Skeletal muscle tissue (tissue), 4 donors: ENCODE data around the gene TMEM198. TPM values are rescaled to one million over a fixed set of nuclear protein-coding genes. Genes with fewer than 3 reads are reported as not detected.
A peak's percentile ranks its signal among the peaks of the same experiment; 100 is the strongest.

Experiments
- H3K27ac ChIP-seq: one replicate; pipeline ENCODE4 v1.7.0; 2013; ENCODE audit warnings: mild to moderate bottlenecking, low read depth, low read length, inconsistent platforms
- H3K27me3 ChIP-seq, 3 donors: one replicate each; pipeline ENCODE4 v1.7.0; 2013; ENCODE audit warnings: low read length in 3 of 3; ENCODE audit not compliant: control insufficient read depth in 3 of 3, insufficient read depth in 3 of 3
- H3K36me3 ChIP-seq, 3 donors: one replicate each; pipeline ENCODE4 v1.7.0; 2013; ENCODE audit warnings: low read length in 3 of 3; ENCODE audit not compliant: control insufficient read depth in 3 of 3, insufficient read depth in 3 of 3
- H3K4me1 ChIP-seq, 3 donors: one replicate each; pipeline ENCODE4 v1.7.0; 2013; ENCODE audit warnings: low read length in 3 of 3, mild to moderate bottlenecking in 3 of 3; ENCODE audit not compliant: control insufficient read depth in 3 of 3, insufficient read depth in 3 of 3
- H3K4me3 ChIP-seq, 3 donors: one replicate each; pipeline ENCODE4 v1.7.0; 2013; ENCODE audit warnings: low read length in 3 of 3
- H3K9ac ChIP-seq, 3 donors: one replicate each; pipeline ENCODE4 v1.7.0; 2013; ENCODE audit warnings: low read length in 3 of 3, mild to moderate bottlenecking in 3 of 3, moderate library complexity in 2 of 3, low read depth in 1 of 3
- H3K9me3 ChIP-seq, 3 donors: one replicate each; pipeline ENCODE4 v1.7.0; 2013; ENCODE audit warnings: low read length in 3 of 3; ENCODE audit not compliant: control insufficient read depth in 3 of 3
- total RNA-seq: library from RNA; depleted of rRNA; stranded (reverse); fragments of >200 nt; gene quantifications from one replicate; pipeline ENCODE4 v1.2.3, GENCODE V29; 2014
- donor health status: Osteomylitis.

Gene TMEM198
- total RNA-seq, 1 donor from 2014 or later: 2.1 TPM

DNA sequence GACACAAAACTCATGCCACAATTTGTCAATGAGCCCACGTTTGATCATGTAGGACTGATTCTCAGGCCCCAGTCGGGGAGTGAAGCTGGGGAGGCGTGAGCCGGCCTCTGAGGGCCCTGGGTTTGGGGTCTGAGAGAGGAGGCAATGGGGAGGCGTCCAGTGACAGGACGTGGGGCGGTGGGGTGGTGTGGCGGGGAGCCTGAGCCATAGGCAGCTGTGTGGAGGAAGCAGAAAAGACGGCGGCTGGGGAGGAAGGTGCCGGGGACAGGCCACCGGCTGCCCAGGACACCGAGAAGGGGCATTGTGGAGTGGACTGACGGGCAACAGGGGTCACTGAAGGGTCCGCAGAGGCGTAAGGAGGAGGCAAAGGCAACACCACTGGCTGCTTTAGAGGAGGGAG, 7.4 kb upstream of the TMEM198 start:
- peaks cover under 1 to 2% (median under 1%) of the 10 kb centered on the region in 3 donors for H3K4me1 ChIP-seq
- H3K36me3 ChIP-seq: peaks cover 15 to 22% (median 17%) of the 10 kb centered on the region in 3 donors
- no peak overlapping the region for H3K27ac ChIP-seq
- H3K9ac ChIP-seq: no peak overlapping the region
- no peaks in the 10 kb centered on the region for H3K9me3 ChIP-seq
- peaks cover 3 to 19% (median 5%) of the 10 kb centered on the region in 3 donors for H3K27me3 ChIP-seq
- no peak overlapping the region for H3K4me3 ChIP-seq

DNA sequence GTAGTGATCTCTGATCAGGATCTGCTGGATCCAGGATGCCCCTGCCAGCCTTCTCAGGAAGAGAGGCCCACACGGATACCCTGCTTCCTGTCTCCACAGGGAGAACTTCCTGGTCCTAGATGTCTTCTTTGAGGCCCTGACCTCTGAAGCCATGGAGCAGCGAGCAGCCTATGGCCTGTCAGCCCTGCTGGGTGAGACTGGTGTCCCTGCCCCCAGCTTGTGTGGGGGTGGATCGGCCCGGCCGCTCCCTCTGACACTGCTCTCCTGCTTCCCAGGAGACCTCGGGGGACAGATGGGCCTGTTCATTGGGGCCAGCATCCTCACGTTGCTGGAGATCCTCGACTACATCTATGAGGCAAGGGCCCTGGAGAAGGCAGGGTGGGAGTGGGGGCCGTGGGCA, 6.9 kb upstream of the TMEM198 start:
- Histone ChIP-seq H3K27ac (no peak overlapping the region), H3K9me3 (no peaks in the 10 kb centered on the region), H3K36me3 (peaks cover 15 to 22% (median 19%) of the 10 kb centered on the region in 3 donors), H3K9ac (no peak overlapping the region), H3K4me1 (peaks cover 5 to 7% (median 6%) of the 10 kb centered on the region in 3 donors), H3K27me3 (peaks cover 3 to 15% (median 5%) of the 10 kb centered on the region in 3 donors), H3K4me3 (no peak overlapping the region)

DNA sequence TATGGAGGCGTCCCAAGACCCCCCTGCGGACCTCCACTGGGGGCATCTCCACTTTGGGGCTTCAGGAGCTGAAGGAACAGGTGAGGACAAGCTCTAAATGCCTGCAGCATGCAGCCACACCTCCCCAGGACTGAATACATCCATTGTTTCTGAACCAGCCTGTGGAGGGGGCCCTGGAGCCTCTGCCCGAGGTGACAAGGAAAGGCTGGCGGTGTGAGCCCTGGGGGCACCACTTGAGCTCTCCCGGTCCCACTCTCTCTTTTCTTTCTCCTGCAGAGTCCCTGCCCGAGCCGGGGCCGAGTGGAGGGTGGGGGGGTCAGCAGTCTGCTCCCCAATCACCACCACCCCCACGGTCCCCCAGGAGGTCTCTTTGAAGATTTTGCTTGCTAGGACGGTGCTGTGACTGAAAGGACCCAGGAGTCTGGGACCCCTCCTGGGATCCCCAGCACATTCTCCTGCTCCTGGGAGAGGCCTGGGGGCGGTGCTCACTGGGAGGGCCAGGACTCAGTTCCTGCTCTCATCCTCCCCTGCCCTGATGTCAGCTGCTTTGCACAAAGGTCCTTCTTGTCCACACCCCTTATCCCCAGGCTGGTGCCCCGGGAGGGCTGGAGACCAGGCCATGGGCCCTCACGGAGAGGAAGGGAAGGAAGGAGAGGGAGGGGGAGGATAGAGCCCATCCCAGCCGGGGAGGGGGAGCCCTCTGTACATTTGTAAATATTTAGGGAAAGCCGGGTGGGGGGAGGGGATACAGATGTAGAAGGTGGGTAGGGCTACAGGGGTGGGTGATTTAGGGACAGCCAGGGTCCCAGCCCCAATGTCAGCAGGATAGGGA, 6.0 kb upstream of the TMEM198 start:
- Histone ChIP-seq H3K4me1 (peaks cover 13 to 16% (median 15%) of the 10 kb centered on the region in 3 donors), H3K9me3 (no peaks in the 10 kb centered on the region), H3K4me3 (no peak overlapping the region), H3K27ac (no peak overlapping the region), H3K27me3 (peaks cover 0 to 6% (median 3%) of the 10 kb centered on the region in 3 donors), H3K9ac (no peak overlapping the region), H3K36me3 (peaks cover 15 to 22% (median 19%) of the 10 kb centered on the region in 3 donors)

DNA sequence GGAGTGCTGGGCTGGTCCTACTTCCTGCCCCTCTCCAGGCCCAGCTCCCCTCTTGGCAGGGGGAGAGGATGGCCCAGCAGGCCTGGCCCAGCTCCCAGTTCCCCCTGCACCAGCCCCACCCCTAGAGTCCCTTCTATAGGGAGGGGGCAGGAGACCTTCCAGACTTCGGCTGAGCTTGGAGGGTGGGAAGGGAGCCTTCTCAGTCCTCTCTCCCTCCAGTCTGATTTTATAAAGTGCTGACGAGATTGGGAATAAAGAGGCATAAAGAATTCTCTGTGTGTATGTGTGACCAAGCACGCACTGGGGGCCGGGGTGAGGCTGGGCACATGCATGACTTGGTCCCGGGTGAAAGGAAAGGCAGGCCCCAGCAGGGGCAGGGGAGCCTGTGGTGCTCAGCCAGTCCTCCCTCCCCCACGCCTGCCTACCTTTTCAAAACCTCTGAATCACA, 5.3 kb upstream of the TMEM198 start:
- Histone ChIP-seq H3K4me1 (peaks cover 14 to 18% (median 16%) of the 10 kb centered on the region in 3 donors), H3K27ac (no peak overlapping the region), H3K36me3 (peaks cover 15 to 22% (median 19%) of the 10 kb centered on the region in 3 donors), H3K4me3 (no peak overlapping the region), H3K9ac (no peak overlapping the region), H3K27me3 (peaks cover 0 to 2% (median 0%) of the 10 kb centered on the region in 3 donors), H3K9me3 (no peaks in the 10 kb centered on the region)

DNA sequence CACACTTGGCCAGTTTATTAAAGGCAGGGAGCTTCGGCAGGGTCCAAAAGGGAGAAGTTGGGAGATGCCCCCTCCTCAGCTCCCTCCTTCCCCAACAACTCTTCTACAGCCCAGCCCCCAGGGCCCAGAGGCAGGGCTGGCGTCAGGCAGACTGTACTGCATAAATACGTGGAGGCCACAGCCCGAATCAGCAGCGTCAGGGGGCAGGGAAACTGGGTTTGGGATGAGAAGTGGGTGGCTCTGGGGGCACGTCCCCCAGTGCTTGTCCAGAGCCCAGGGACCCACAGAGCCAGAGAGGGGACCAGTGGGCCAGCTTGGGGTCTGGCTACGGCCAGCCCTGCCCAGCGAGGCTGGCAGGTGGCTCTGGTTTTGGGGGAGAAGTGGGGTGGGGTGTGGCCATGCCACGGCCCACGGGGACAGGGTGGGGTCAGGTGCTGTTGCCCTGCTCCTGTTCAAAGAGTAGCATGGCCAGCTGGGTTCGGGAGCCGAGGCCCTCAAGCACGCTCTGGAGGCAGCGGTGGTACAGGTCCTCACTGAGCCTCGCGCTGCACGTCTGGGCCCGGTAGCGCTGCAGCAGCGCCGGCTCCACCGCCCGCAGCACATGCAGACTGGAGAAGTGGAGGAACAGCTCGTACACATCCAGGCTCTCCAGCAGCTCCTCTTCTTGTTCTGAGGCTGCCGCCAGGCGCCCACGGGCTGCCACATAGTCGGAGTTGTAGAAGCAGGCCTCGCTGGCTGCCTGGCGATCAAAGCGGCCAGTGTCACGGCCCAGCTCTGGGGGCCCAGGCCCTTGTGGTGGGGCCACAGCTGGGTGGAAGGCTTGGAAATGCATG, 4.7 kb upstream of the TMEM198 start:
- Histone ChIP-seq H3K4me1 (peaks cover 16 to 21% (median 19%) of the 10 kb centered on the region in 3 donors), H3K4me3 (no peak overlapping the region), H3K9me3 (no peaks in the 10 kb centered on the region), H3K9ac (no peak overlapping the region), H3K27me3 (no peaks in the 10 kb centered on the region), H3K27ac (no peak overlapping the region), H3K36me3 (peaks cover 15 to 22% (median 19%) of the 10 kb centered on the region in 3 donors)

DNA sequence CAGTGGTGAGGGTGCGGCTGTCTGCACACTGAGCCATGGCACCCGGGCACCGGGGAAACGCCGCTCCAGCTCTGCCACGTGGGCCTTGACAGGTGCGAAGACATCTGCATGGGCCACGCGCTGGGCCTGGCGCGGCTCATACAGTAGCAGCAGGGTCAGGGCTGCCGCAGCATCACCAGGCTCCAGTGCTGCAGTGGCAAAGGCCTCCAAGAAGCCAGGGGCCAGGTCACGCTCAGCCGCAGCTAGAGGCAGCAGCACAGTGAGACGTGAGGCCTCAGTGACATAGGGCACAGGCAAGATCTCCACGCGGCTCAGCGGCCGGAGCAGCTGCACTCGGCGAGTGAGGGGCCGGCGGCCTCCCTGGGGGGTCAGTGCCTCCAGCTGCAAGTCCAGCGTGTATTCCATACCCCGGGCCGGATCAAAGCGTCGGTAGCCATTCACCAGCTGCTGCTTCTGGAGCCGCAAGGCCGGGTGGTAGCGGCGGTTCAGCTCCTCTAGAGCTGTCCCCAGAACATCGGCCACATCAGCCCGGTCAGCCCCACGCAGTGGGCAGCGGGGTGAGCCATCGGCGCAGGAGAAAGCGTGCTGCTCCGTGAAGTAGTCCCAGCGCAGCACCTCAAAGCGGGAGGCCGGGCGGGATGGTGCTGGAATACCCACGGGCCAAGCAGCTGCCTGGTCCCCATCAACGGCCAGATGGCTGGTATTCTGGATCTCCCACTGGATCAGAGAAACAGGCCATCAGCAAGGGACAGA, 3.7 kb upstream of the TMEM198 start:
- H3K36me3 ChIP-seq: peaks cover 15 to 22% (median 19%) of the 10 kb centered on the region in 3 donors
- no peaks in the 10 kb centered on the region for H3K9me3 ChIP-seq

DNA sequence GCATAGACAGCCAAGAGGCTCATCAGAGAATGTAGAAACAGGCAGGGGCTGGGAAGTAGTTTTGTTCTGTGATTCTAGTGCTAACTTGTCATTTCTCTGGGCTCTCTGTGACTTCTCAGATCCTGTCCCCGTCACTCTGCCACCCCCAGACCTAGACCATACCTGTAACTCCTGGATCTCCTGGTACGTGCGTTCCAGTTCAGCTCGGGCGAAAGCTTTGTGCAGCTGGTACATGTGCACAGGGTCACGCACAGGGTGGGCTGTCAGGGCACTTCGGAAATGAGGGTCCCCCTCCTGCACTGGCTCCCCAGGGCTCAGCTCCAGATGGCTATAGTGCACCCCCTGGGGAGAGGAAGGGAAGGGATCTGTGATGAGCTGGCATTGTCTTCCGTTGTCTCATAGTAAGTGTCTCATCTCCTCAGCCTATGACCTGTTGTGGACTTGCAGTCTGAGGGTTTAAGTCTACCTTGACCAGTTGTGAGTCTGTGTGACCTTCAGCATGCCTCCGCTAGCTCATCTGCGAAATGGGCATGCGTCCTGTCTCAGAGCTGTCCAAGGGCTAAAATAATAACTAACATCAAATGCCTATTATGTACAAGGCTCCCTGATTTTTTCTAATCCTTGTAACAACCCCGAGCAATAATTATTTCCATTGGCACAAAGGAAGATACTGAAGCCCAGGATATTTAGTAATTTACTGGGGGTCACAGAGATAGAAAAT, 2.9 kb upstream of the TMEM198 start:
- H3K27ac ChIP-seq: no peak overlapping the region
- peaks cover 15 to 22% (median 19%) of the 10 kb centered on the region in 3 donors for H3K36me3 ChIP-seq
- H3K9ac ChIP-seq: no peak overlapping the region
- peaks cover 0 to 6% (median 0%) of the 10 kb centered on the region in 3 donors for H3K27me3 ChIP-seq
- H3K4me1 ChIP-seq: peaks cover 21 to 28% (median 24%) of the 10 kb centered on the region in 3 donors
- no peak overlapping the region for H3K4me3 ChIP-seq
- H3K9me3 ChIP-seq: no peaks in the 10 kb centered on the region

More for the DNA sequence above, 3.7 kb upstream of the TMEM198 start:
- Histone ChIP-seq H3K27ac (no peak overlapping the region), H3K27me3 (peaks cover 0 to 1% (median 0%) of the 10 kb centered on the region in 3 donors), H3K4me1 (peaks cover 21 to 28% (median 24%) of the 10 kb centered on the region in 3 donors), H3K9ac (no peak overlapping the region), H3K4me3 (no peak overlapping the region)

DNA sequence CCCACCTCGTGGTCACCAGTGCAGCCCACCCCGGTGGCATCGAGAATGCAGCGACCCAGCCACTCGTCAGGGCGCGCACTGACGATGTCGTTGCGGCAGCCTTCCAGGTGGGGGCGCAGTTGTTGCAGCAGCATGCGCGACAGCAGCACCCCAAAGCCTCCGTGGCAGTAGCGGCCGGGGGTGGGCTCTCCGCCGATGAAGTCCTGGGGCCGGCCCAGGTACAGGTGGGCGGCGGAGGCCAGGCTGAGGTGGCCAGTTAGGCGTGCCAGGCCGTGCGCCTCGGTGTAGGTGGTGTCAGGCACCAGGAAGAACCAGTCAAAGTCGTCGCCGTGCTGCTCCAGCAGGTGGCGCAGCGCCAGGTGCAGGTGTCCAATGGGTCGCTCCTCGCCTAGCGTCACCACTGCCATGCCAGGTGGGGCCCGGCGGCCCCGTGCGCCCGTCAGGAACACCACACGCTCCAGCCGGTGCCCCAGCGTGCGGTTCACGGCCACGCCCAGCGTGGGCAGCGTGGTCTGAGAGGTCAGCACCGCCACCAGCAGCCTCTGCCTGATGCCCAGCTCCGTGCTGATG, 2.1 kb upstream of the TMEM198 start:
- H3K9me3 ChIP-seq: no peaks in the 10 kb centered on the region
- H3K4me1 ChIP-seq: peaks cover 21 to 28% (median 24%) of the 10 kb centered on the region in 3 donors
- peak overlapping the region in 2 of 3 donors; percentile 53 to 61 for H3K4me3 ChIP-seq
- peaks cover 15 to 22% (median 19%) of the 10 kb centered on the region in 3 donors for H3K36me3 ChIP-seq
- H3K9ac ChIP-seq: peak overlapping the region in 1 of 3 donors; percentile 45
- peaks cover 0 to 6% (median 0%) of the 10 kb centered on the region in 3 donors for H3K27me3 ChIP-seq
- H3K27ac ChIP-seq: no peak overlapping the region
